ENCODE measurements around the gene CLASP1.
"Not testable (repeated sequence)": the region's sequence is repeated elsewhere in the genome, so short reads cannot be mapped to it uniquely, and the experiment has no call there.

The CLASP1 gene

DNA sequence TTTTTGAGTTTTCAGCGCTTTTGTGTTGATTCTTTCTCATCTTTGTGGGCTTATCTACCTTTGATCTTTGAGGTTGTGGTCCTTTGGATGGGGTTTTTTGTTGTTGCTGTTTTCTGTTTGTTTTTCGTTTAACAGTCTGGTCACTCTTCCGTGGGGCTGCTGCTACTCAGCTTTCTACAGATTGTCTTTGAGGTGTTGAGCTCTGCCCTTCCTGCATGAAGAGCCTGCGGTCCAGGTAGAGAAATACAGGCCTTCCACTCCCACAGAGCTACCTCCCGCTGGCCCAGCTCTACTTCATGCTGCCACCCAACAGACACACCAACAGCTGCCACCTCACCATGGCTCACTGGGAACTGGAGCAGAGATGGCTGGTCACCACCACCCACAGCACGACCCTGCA is 180.3 kb downstream of the CLASP1 start:
- no peak for DNase-seq

GRCh38 chr2:121459291-121459690 is 190.0 kb downstream of the CLASP1 start:
- no peak for DNase-seq

DNA sequence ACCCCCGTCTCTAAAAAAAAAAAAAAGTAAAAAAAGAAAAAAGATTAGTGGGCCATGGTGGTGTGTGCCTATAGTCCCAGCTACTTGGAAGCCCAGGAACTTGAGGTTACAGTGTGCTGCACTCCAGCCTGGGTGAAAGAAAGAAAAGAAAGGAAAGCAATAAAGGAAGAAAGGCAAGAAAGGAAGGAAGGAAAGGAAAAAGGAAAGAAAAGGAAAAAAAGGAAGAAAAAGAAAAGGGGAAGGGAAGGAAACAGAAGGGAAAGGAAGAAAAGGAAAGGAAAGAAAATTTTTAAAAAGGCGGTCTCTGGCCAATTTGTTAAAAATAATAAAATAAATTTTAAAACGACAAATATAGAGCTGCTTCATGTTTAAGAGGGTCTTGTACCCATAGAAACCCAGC is 192.9 kb downstream of the CLASP1 start:
- DNase-seq = no peak

DNA sequence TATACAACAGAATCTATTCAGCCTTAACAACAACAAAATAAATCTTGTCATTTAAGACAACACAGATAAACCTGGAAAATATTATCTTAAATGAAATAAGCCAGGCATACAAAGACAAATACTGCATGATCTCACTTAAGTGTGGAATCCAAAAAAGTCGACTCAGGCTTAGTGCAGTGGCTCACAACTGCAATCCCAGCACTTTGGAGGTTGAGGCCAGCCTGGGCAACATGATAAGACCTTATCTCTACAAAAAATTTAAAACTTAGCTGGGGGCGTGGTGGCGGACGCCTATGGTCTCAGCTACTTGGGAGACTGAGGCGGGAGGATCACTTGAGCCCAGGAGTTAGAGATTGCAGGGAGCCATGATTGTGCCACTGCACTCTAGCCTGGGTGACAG is 193.8 kb downstream of the CLASP1 start:
- no peak for DNase-seq

DNA sequence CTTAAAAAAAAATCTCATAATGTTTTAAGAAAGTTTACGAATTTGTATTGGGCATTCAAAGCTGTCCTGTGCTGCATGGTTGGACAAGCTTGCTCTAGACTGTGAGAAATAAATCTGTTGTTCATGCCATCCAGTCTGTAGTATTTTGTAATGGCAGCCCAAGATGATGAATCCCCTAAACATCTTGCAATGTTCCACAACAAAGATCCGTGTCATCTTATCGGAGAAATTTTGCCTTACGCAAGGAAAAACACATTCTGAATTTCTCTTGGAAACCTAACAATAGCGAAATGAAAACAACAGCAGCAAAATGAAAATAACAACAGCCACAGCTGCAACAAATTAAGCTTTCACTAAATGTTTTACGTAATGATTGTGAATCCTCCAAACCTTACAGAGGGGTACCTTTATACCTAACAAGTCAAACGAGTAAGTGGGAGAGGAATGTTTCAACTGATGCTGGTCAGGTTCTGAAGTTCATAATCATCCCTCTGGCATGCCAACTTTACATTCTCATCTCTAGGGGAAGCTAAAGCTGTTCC is 194.6 kb downstream of the CLASP1 start:
- DNase-seq = no peak

- DNase-seq = no peak
Measured at GRCh38 chr2:121451398-121451797, 197.9 kb downstream of the CLASP1 start.

DNA sequence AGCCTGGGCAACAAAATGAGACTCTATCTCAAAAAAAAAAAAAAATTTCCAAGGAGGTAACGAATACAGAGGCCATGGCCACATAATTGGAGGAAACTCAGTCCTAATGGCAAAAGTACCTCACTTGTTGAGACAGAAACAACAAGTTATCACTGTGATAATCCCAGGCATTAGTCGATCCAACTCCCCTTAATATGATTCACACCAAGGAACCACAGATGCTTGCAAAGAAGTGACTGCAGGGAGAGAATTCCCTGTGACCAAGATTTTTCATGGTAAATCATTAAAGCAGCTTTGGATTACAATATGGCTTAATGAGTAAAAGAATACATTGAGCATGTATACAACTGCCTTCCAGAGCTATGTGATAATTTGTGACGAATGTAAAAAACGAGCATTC is 199.0 kb downstream of the CLASP1 start:
- no peak for DNase-seq

GRCh38 chr2:121446647-121447241 is 202.5 kb downstream of the CLASP1 start:
- DNase-seq = no peak

DNA sequence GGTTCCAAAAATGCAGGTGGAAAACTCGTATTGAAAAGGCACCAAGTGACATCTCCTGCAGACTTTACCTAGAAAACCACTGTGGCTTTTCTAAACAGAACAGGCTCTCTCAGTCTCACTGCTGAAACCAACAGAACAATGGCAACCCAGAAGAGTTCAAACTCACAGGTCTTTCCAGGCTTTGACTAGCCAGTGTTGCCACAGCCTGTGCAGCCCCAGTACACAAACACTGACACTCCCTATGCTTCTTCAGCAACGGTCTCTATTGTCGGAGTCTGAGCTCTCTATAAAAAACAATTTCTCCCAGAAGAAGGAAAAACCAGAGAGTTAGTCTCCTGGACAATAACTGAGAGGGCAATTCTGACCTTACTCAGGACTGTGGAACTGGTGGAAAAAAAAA is 206.4 kb downstream of the CLASP1 start:
- no peak for DNase-seq

DNA sequence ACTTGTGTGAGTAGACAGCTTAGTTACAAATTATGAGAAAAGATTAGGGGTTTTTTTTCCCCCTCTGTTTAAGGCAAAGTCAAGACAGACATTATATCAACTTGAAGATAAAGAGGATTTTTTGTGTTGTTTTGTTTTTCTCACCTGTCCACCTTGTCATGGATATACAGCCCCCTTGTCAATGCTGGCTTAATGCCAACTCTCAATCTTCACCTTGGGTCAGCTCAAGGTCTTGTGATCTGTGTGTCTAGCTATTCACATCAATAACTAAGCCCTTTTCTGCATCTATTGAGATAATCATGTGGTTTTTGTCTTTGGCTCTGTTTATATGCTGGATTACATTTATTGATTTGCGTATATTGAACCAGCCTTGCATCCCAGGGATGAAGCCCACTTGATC is 211.0 kb downstream of the CLASP1 start:
- DNase-seq = not testable (repeated sequence)

GRCh38 chr2:121436918-121437317 is 212.3 kb downstream of the CLASP1 start:
- no peak for DNase-seq

GRCh38 chr2:121435790-121436189 is 213.5 kb downstream of the CLASP1 start:
- DNase-seq = no peak

DNA sequence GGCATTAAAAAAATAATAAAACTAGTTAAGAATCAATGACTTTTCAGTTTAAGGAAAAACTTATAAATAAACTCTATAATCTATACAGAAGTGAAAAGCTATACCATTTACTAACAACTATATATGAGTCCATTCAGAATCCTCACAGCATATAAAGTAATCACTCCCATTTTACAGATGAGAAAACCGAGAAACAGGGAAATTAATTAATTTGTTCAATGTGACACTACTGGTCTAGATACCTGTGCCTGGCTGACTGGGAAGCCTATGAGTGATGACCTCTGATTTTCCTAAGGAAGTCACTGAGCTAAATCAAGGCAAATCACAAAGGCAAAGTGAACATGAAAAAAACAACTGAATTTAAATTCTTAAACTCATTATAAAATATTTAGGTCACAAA is 218.0 kb downstream of the CLASP1 start:
- no peak for DNase-seq

- no peak for DNase-seq
Measured at GRCh38 chr2:121429927-121430520, 219.2 kb downstream of the CLASP1 start.

GRCh38 chr2:121429119-121429903 is 220.0 kb downstream of the CLASP1 start:
- no peak for DNase-seq

DNA sequence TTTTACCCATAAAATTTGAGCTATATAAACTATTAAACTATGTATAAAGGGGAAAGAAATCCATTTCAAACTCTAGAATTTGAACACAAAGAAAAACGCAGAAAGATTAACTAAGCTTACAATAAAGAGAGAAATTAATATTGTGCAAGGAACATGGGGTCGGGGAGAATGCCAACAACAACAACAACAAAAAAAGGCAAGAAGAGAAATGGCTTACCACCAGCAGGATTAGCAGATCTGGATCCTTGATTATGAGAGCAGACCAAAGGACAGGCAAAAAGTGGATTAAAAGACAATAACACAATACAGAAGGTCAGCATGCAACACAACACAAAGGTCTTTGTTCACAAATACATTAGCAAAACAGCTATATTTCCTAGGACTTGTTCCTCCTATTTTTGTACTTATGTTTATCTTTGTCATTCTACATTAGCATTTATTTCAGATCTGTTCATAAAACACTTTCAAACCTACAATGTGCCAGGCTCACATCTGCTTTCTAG is 222.0 kb downstream of the CLASP1 start:
- no peak for DNase-seq

- no peak for DNase-seq
Measured at GRCh38 chr2:121420486-121420885, 228.8 kb downstream of the CLASP1 start.

GRCh38 chr2:121419081-121419699 is 230.1 kb downstream of the CLASP1 start:
- DNase-seq = no peak

DNA sequence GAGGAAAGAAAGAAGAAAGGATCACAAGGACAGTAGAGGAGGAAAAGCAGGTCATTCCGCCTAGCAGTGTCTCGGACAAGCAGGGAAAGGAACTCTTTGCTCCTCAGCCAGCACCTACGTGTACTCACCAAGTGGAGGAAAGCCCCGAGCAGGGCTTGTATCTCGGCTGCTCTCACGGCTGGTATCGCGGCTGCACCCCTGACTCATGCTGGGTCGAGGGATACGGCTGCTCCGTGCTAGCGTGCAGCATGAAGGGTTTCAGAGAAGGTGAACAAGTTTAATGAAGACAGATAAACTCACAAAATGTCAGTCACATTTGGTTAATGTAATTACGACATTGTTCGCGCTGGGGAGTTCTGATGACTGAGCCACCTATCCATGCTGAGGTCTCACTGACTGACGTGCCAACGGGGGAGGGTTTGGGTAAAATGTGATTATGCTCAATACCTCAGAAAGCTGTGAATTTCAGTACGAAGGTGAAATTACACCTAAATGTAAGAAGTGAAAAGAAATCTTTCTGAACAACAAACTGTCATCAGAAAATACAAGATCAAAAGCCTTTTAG is 230.7 kb downstream of the CLASP1 start:
- no peak for DNase-seq

DNA sequence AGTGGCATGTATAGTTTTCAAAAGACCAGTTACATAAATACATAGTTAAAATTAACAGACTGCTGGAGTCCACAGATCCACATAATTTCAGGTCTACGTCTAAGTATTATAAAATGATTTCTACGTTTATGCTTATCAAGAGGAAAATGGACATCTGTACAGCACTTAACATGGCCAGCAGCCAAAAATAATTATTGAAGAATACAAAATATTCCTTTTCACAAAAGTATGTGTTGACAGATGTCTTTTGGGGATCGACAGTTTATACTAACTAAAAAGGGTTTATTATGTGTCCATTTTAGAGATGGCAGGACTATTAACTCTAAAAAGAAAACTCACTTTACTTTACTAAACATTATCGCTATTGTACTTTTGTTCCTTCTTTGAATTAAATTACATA is 231.4 kb downstream of the CLASP1 start:
- DNase-seq = no peak

GRCh38 chr2:121415727-121416126 is 233.5 kb downstream of the CLASP1 start:
- no peak for DNase-seq

GRCh38 chr2:121412349-121412748 is 236.9 kb downstream of the CLASP1 start:
- DNase-seq = no peak

DNA sequence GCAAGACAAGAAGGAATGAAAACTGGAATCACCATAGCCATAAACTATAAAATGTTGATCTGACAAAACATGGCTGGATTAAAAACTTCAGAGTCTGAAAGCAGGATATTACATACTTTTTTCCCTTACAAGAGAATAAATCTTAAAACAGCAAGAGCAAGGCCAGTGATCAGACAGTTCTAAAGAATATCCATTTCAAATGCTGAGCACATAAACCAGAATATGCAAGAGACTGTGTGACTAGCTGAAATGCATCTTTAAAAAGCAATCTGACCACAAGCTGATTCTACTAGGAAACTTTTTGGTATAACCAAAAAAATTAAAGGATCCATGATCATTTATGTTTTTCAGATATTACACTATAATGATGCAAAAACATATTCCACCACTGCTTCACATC is 239.3 kb downstream of the CLASP1 start:
- DNase-seq = no peak

All from stimulated activated CD4-positive, alpha-beta T cell treated with anti-CD3 and anti-CD28 coated beads, Interleukin-4, amount 100 ng/mL, for 24 hours (primary cell).